ENCODE results near the gene SRGAP2.
"Not testable (repeated sequence)": the region's sequence is repeated elsewhere in the genome, so short reads cannot be mapped to it uniquely, and the experiment has no call there.

SRGAP2 gene

GRCh38 chr1:206250953-206251681, 47.8 kb downstream of the SRGAP2 start:
- not testable (repeated sequence) for DNase-seq (ENCODE audit: low spot score)

GRCh38 chr1:206252680-206253335, 49.5 kb downstream of the SRGAP2 start:
- not testable (repeated sequence) for DNase-seq (ENCODE audit: low spot score)

Data from iPS-NIHi11 (cell line).